Mesothelial cell of epicardium (in vitro differentiated cells): ENCODE results near the gene SLC9A9. TPM values are rescaled to one million over a fixed set of nuclear protein-coding genes. Genes with fewer than 3 reads are reported as not detected.

Source experiments
- DNase-seq, 2 experiments: peaks; one replicate each; pipeline ENCODE4 v3.0.0; 2021; ENCODE audit warnings: low spot score in 2 of 2; ENCODE audit not compliant: unreplicated experiment in 2 of 2
- H3K27ac Mint-ChIP-seq: 2 replicates; pipeline ENCODE4 v1.8.0; 2021; ENCODE audit warnings: mixed read lengths
- H3K27me3 Mint-ChIP-seq: 2 replicates; pipeline ENCODE4 v1.8.0; 2021; ENCODE audit warnings: low read depth, mixed read lengths
- H3K36me3 Mint-ChIP-seq: 2 replicates; pipeline ENCODE4 v1.8.0; 2021; ENCODE audit warnings: mixed read lengths
- H3K4me1 Mint-ChIP-seq: 2 replicates; pipeline ENCODE4 v1.8.0; 2021; ENCODE audit warnings: mixed read lengths
- H3K4me3 Mint-ChIP-seq: 2 replicates; pipeline ENCODE4 v1.8.0; 2021; ENCODE audit warnings: mild to moderate bottlenecking, moderate library complexity, mixed read lengths
- H3K9me3 Mint-ChIP-seq: 2 replicates; pipeline ENCODE4 v1.8.0; 2021; ENCODE audit warnings: mixed read lengths
- CTCF ChIP-seq: fragments of 200-600 bp; sonication (generic); IDR thresholded peaks from one replicate; pipeline ENCODE4 v1.5.0; 2021; ENCODE audit warnings: antibody characterized with exemption; ENCODE audit not compliant: unreplicated experiment
- total RNA-seq: library from RNA; stranded (reverse); gene quantifications from 3 replicates; pipeline ENCODE4 v1.2.1, GENCODE V29; 2021

Gene SLC9A9
- total RNA-seq, 1 donor from 2014 or later = 2.7 TPM

DNA sequence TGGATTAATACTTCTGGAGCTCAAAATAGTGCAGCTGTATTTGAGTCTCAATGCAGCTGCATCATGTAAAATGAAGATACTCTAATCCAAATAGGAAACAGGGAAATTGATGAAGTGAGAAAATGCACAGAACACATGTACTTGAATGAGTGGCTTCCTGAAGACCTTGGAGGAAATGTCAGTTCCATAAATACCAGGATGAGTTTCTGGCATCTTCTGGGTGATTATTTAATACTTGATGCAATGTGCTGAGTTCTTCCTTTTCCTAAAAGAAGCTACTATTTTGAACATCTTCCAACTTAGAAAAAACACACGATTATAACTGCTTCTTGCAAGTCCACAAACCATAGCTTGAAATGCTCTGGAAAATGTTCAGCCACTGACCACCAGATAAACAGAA, 162.8 kb downstream of the SLC9A9 start:
- Mint-ChIP-seq H3K36me3 (no peaks in the 10 kb centered on the region), H3K9me3 (no peaks in the 10 kb centered on the region), H3K4me3 (no peak overlapping the region), H3K4me1 (no peaks in the 10 kb centered on the region), H3K27me3 (peaks cover 43% of the 10 kb centered on the region), H3K27ac (no peak overlapping the region)
- no peak for TF ChIP-seq CTCF
- DNase-seq = no peak

- no peak overlapping the region for H3K4me3 Mint-ChIP-seq
- H3K9me3 Mint-ChIP-seq = no peaks in the 10 kb centered on the region
- peaks cover 23% of the 10 kb centered on the region for H3K27me3 Mint-ChIP-seq
- no peak for DNase-seq
- no peak overlapping the region for H3K27ac Mint-ChIP-seq
- no peak for TF ChIP-seq CTCF
- no peaks in the 10 kb centered on the region for H3K36me3 Mint-ChIP-seq
- peaks cover 4% of the 10 kb centered on the region for H3K4me1 Mint-ChIP-seq
Observed at GRCh38 chr3:143677430-143677829, 170.8 kb downstream of the SLC9A9 start.

DNA sequence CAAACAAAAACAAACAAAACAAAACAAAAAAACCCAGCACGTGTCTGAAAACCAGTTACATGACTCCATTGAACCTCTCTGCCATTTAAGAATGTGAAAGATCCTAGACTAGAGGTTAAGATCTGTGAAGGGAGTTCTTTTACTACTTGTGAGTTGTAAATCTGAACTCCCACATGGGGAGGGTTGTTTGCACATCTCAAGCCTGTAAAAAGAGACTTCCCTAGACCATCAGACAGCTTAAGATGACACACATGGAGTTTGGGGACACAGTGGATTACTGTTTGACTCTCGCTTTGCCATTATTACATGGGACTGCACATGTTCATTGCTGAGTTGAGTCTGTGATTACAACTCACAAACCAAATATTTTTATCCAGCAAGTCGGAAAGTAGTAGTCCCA, 171.5 kb downstream of the SLC9A9 start:
- no peak for TF ChIP-seq CTCF
- H3K9me3 Mint-ChIP-seq = no peaks in the 10 kb centered on the region
- H3K27me3 Mint-ChIP-seq = peaks cover 24% of the 10 kb centered on the region
- no peak overlapping the region for H3K4me3 Mint-ChIP-seq
- DNase-seq = no peak
- no peaks in the 10 kb centered on the region for H3K36me3 Mint-ChIP-seq
- no peak overlapping the region for H3K27ac Mint-ChIP-seq
- peaks cover 4% of the 10 kb centered on the region for H3K4me1 Mint-ChIP-seq

- Mint-ChIP-seq H3K27ac (no peak overlapping the region), H3K4me1 (peaks cover 4% of the 10 kb centered on the region), H3K4me3 (no peak overlapping the region), H3K36me3 (no peaks in the 10 kb centered on the region), H3K27me3 (peaks cover 23% of the 10 kb centered on the region), H3K9me3 (no peaks in the 10 kb centered on the region)
- no peak for TF ChIP-seq CTCF
- DNase-seq = no peak
Observed at GRCh38 chr3:143676021-143676420, 172.2 kb downstream of the SLC9A9 start.

- peaks cover 30% of the 10 kb centered on the region for H3K27me3 Mint-ChIP-seq
- peak; percentile 85 for TF ChIP-seq CTCF
- no peaks in the 10 kb centered on the region for H3K9me3 Mint-ChIP-seq
- no peaks in the 10 kb centered on the region for H3K36me3 Mint-ChIP-seq
- peaks cover 4% of the 10 kb centered on the region for H3K4me1 Mint-ChIP-seq
- H3K27ac Mint-ChIP-seq = no peak overlapping the region
- H3K4me3 Mint-ChIP-seq = no peak overlapping the region
- DNase-seq = peak; percentile 33 to 76
Observed at GRCh38 chr3:143674100-143674968, 173.9 kb downstream of the SLC9A9 start.
